ENCODE measurements around the gene TNFRSF21. TPM values are rescaled to one million over a fixed set of nuclear protein-coding genes. Genes with fewer than 3 reads are reported as not detected.

The TNFRSF21 gene
- polyA plus RNA-seq, 1 donor (not counting 4 experiments of a cell fraction or from before 2014, with no cell fraction given), result 50.2 TPM

DNA sequence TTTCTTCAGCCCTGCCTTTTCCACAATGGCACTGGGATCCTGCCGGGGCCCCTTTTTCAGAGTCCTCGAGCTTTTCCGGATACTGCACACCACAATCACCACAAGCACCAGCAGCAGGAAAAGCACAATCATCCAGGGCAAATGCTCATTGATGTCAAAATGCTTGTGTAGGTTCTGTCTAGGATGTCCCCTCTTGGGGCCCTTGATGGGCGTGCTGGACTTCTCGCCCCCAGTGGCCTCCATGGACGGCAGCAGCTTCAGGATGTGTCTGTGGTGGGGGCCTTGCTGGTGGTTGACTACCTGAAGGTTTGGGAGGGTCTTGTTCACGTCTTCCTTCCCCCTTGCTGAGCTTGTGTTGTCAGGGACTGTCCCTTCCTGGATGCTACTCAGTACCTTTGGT lies 25.7 kb downstream of the TNFRSF21 start:
- FAIRE-seq (no peak), DNase-seq (ENCODE audit: low read depth, low spot score) (no peak)
- Histone ChIP-seq H3K4me3 (ENCODE audit: control insufficient read depth in 2 of 3, extremely low read depth in 1 of 3, insufficient read depth in 2 of 3, low read depth in 1 of 3, low read length in 3 of 3) (no peak overlapping the region), H3K36me3 (ENCODE audit: control insufficient read depth in 2 of 2, extremely low read depth in 1 of 2, insufficient read depth in 2 of 2, low read length in 2 of 2) (peaks cover 29 to 42% of the 10 kb centered on the region in 2 experiments), H3K9ac (ENCODE audit: control insufficient read depth, extremely low read depth, insufficient read depth, low read length) (no peak overlapping the region), H3K4me2 (ENCODE audit: control insufficient read depth, extremely low read depth, insufficient read depth, low read depth, low read length) (no peak overlapping the region), H3K9me1 (ENCODE audit: control insufficient read depth, extremely low read depth, insufficient read depth, low read length) (no peaks in the 10 kb centered on the region), H3K79me2 (ENCODE audit: control insufficient read depth, insufficient read depth, low read length) (peaks cover 74% of the 10 kb centered on the region), H2AFZ (ENCODE audit: control insufficient read depth, low read length) (no peak overlapping the region), H4K20me1 (ENCODE audit: control insufficient read depth, extremely low read depth, insufficient read depth, low read length) (peaks cover under 1% of the 10 kb centered on the region), H3K4me1 (ENCODE audit: control insufficient read depth, extremely low read depth, insufficient read depth, low read length) (no peaks in the 10 kb centered on the region), H3K9me3 (ENCODE audit: control insufficient read depth, low read depth, low read length) (no peaks in the 10 kb centered on the region), H3K27me3 (ENCODE audit: control insufficient read depth, extremely low read depth, insufficient read depth, low read length) (no peaks in the 10 kb centered on the region), H3K27ac (ENCODE audit: control insufficient read depth, insufficient read depth, low read length) (no peak overlapping the region)
- dilution Hi-C loops (cut with MboI; ENCODE audit: extremely low pct_ligation_motif_present, low sequenced_read_pairs), result no loop called here
- TF ChIP-seq, protein P1, sequence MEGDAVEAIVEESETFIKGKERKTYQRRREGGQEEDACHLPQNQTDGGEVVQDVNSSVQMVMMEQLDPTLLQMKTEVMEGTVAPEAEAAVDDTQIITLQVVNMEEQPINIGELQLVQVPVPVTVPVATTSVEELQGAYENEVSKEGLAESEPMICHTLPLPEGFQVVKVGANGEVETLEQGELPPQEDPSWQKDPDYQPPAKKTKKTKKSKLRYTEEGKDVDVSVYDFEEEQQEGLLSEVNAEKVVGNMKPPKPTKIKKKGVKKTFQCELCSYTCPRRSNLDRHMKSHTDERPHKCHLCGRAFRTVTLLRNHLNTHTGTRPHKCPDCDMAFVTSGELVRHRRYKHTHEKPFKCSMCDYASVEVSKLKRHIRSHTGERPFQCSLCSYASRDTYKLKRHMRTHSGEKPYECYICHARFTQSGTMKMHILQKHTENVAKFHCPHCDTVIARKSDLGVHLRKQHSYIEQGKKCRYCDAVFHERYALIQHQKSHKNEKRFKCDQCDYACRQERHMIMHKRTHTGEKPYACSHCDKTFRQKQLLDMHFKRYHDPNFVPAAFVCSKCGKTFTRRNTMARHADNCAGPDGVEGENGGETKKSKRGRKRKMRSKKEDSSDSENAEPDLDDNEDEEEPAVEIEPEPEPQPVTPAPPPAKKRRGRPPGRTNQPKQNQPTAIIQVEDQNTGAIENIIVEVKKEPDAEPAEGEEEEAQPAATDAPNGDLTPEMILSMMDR (optimal IDR thresholded peaks at IDR 0.05 in 1 of 3, IDR thresholded peaks at IDR 0.05 in 1 of 3, conservative IDR thresholded peaks at IDR 0.05 in 1 of 3; ENCODE audit: extremely low read depth in 1 of 3, insufficient read depth in 2 of 3, low read length in 3 of 3), result no peak
- TF ChIP-seq EZH2 (IDR thresholded peaks at IDR 0.05; ENCODE audit: low read length), result no peak

DNA sequence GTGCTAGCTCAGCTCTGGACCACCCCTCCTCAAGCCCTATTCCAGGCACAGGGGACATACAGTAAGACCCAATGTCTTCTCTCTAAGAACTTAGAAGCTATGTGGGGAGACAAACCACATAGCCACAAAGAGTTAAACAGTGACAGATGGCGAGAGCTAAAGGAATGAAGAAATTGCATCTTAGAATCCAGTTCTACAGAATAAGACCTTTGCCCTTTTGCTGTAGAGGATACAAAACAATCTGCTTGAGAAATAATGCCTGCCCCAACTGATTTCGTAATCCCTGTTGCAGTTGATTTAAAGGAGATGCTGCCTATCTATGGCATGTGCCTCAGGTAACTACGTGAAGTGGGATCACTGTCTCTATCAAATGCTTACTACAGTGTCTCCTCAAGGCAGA lies 31.2 kb downstream of the TNFRSF21 start:
- Histone ChIP-seq H3K27me3 (ENCODE audit: control insufficient read depth, extremely low read depth, insufficient read depth, low read length) (no peaks in the 10 kb centered on the region), H3K4me1 (ENCODE audit: control insufficient read depth, extremely low read depth, insufficient read depth, low read length) (peaks cover 4% of the 10 kb centered on the region), H3K79me2 (ENCODE audit: control insufficient read depth, insufficient read depth, low read length) (peaks cover 69% of the 10 kb centered on the region), H3K9me1 (ENCODE audit: control insufficient read depth, extremely low read depth, insufficient read depth, low read length) (no peaks in the 10 kb centered on the region), H3K27ac (ENCODE audit: control insufficient read depth, insufficient read depth, low read length) (no peak overlapping the region), H3K4me2 (ENCODE audit: control insufficient read depth, extremely low read depth, insufficient read depth, low read depth, low read length) (no peak overlapping the region), H3K4me3 (ENCODE audit: control insufficient read depth in 2 of 3, extremely low read depth in 1 of 3, insufficient read depth in 2 of 3, low read depth in 1 of 3, low read length in 3 of 3) (no peak overlapping the region), H3K9ac (ENCODE audit: control insufficient read depth, extremely low read depth, insufficient read depth, low read length) (no peak overlapping the region), H3K36me3 (ENCODE audit: control insufficient read depth in 2 of 2, extremely low read depth in 1 of 2, insufficient read depth in 2 of 2, low read length in 2 of 2) (peaks cover 11 to 12% of the 10 kb centered on the region in 2 experiments), H2AFZ (ENCODE audit: control insufficient read depth, low read length) (no peak overlapping the region), H3K9me3 (ENCODE audit: control insufficient read depth, low read depth, low read length) (no peaks in the 10 kb centered on the region), H4K20me1 (ENCODE audit: control insufficient read depth, extremely low read depth, insufficient read depth, low read length) (peaks cover 4% of the 10 kb centered on the region)
- no peak for TF ChIP-seq EZH2 (IDR thresholded peaks at IDR 0.05; ENCODE audit: low read length)
- TF ChIP-seq, protein P1 (optimal IDR thresholded peaks at IDR 0.05 in 1 of 3, IDR thresholded peaks at IDR 0.05 in 1 of 3, conservative IDR thresholded peaks at IDR 0.05 in 1 of 3; ENCODE audit: extremely low read depth in 1 of 3, insufficient read depth in 2 of 3, low read length in 3 of 3), result no peak
- DNase-seq (ENCODE audit: low read depth, low spot score), result no peak
- no peak for FAIRE-seq
- dilution Hi-C loops (cut with MboI; ENCODE audit: extremely low pct_ligation_motif_present, low sequenced_read_pairs), result no loop called here
